Activated CD8-positive, alpha-beta memory T cell treated with anti-CD3 and anti-CD28 coated beads, Interleukin-2, amount 50 U/mL, for 24 hours (primary cell): ENCODE results near the gene PHF5A.
A peak's percentile ranks its signal among the peaks of the same experiment; 100 is the strongest.
"Not testable (repeated sequence)": the region's sequence is repeated elsewhere in the genome, so short reads cannot be mapped to it uniquely, and the experiment has no call there.

Experiments used
- DNase-seq: peaks from one replicate; pipeline ENCODE4 v3.0.0-alpha.2; 2020; ENCODE audit errors: extremely low read depth

Gene PHF5A

GRCh38 chr22:41488076-41488475 lies 19.6 kb upstream of the PHF5A start:
- DNase-seq: no peak

DNA sequence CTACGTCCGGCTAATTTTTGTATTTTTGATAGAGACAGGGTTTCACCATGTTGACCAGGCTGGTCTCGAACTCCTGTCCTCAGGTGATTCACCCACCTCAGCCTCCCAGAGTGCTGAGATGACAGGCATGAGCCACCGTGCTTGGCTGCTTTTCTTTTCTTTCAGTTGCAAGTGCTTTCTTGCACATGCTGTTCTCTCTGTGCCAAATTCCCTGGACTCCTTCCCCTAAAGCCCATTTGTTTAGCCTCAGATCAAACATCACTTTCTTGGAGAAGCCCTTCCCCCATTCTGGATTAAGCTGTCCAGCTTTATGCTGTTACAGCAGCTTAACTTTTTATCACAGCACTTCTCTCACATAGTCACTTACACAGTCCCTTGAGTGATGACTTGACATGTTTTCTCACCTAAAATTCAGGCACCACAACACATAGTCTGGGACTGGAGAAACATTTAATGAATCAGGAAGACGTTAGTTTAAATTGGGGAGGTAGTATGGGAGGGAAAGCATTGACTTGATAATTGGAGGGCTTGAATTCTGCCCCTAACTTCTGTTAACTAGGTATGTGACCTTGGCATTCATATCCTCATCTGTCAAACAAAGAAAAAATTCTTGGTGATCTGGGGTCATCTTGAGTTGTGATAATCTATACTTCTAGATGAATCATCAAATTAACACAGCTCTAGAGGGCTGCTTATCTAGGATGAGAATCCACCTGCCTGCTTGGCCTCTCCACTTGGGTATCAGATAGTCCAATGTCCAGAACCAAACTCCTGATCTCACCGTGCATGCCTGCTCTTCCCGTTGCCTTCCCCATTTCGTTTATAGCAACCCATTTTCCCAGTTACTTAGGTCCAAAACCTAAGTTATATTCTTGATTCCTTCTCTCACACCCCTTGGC lies 18.8 kb upstream of the PHF5A start:
- no peak for DNase-seq

DNA sequence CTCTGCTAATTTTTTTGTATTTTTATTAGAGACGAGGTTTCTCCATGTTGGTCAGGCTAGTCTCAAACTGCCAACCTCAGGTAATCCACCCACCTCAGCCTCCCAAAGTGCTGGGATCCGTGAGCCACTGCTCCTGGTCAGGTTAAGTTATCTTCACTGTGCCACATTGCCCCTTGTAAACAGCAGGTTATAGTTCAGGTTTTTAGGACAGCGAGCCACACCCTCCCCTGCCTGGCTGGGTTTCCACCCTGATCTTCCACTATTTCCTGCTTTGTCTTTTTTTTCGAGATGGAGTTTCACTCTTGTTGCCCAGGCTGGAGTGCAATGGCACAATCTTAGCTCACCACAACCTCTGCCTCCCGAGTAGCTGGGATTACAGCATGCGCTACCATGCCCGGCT lies 16.5 kb upstream of the PHF5A start:
- DNase-seq: no peak

DNA sequence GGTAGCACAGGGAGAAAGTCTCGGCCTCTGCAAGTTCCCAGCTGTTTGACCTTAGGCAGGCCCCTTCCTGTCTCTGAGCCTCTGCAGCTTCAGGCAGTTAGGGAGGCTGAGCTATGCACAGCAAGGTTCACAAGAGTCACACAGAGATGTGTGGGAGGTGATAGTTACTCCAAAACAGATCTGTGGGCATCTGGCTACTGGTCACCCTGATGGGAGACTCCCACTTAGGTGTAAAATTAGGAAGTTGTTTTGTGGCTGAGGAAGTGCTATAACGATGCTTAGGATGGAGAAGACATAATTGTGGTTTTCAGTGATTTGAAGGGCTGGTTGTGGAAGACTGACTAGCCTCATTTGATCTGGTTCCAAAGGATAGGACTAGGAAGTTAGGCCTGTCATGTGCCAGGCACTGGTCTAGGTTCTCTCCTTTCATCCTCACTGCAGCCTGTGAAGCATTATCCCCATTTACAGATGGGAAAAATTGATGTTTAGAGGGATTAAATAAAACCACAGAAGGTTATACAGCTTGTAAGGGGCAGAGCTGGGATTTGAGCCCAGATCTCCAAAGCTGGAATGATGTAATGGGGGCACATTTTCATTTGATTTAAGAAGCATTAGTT lies 13.9 kb upstream of the PHF5A start:
- DNase-seq: no peak

DNA sequence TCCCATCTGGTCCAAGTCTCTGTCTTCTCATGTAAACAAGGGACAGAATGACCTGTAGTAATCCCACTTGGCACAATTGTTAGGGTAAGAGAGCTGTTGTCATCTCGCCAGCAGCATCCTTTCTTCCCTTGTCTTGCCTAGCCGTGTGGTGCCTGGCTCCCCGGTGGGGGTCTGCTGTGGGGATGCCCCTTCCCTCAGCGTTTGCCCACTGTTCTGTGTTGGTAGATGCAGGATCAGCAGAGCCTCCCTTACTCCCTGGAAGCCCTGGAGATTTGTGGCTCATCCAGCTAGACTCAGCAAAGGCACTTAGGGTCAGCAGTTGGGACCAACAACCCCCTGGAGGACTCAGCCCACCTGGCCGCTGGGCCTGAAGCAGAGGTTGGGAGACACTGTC lies 13.4 kb upstream of the PHF5A start:
- DNase-seq: no peak

DNA sequence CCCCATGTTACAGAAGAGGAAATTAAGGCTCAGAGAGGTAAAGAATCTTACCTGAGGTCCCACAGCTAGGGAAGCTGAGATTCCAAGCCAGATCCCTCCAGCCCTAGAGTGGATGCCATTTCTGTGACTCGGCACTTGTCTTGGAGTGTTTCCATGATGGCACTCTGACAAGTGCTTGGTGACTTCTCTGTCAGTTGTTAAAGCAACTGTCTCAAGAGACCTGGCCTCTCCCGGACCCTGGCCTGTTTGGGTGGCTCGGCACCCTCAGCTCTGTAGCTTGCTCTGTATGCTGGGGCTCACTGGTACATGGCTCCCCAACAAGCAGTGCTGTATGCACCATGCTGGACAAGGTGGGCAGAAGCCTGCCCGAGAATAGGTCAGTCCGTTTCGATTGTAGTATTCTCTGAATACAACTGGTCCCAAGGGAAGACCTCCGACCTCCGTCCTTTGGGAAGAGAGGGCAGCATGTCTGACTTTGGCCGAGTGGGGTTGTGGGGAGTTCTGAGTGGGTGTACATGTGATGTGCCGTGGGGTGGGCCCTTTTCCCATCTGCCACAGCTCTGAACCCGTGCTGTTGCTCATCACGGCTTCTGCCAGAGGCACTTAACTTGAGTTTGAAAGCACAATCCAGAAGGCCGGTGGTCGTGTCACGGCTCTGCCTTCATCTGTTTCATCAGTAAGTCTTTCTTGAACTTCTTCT lies 12.8 kb upstream of the PHF5A start:
- DNase-seq: no peak

GRCh38 chr22:41480397-41480735 lies 11.9 kb upstream of the PHF5A start:
- no peak for DNase-seq

GRCh38 chr22:41479671-41480396 lies 11.3 kb upstream of the PHF5A start:
- no peak for DNase-seq

- DNase-seq: no peak
Observed at GRCh38 chr22:41478891-41479521, 10.5 kb upstream of the PHF5A start.

GRCh38 chr22:41478473-41478872 lies 10.0 kb upstream of the PHF5A start:
- no peak for DNase-seq

- DNase-seq: no peak
Observed at GRCh38 chr22:41474872-41475451, 6.5 kb upstream of the PHF5A start.

DNA sequence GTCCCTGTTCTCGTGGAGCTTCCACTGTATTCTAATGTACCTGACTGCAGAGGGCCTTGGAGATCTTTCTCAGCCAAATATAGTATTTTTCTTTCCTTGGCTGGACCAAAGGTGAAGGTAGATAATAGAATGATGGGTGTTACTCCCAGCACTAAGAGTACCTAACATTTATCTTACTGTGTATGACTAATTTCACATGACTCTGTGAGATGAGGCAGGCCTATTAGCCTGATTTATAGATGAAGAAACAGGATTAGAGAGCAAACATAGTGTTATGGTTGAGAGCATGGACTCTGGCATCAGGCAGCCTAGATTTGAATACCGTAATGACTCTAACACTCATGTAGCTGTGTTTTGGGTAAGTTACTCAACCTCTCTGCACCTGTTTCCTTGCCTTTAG lies 3.1 kb upstream of the PHF5A start:
- no peak for DNase-seq

- DNase-seq: no peak
Observed at GRCh38 chr22:41470886-41471285, 2.4 kb upstream of the PHF5A start.

DNA sequence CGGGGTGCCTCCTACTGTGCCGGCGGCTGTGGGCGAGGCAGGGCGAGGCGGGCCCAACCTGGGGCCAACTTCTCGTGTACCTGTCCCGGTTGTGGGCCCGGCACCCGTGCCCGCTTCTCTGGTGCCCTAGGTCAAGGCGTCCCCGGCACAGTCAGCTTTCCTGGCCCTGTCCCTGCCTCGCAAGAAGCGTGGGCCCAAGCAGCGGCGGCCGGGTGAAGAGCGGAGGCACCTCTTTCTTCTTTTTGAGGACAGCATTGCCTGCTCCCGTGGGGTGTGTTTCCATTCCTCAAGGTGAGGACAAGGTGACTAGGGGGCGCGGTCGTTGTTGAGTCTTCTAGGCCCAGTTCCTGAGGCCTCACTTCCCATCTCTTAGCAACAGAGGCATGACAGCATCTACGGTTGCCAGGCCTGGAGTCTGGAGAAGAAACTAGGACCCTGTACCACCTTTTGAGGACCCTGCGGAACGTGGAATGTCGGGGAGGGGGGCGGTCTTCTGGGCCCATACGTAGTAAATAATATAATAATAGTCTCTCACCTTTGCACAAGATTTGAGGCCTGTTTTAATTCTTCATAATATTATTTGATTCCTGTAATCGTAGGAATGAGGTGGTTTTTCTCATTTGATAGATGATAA lies 843 bp upstream of the PHF5A start:
- no peak for DNase-seq

GRCh38 chr22:41461901-41462300 lies 6.6 kb downstream of the PHF5A start:
- DNase-seq: no peak

DNA sequence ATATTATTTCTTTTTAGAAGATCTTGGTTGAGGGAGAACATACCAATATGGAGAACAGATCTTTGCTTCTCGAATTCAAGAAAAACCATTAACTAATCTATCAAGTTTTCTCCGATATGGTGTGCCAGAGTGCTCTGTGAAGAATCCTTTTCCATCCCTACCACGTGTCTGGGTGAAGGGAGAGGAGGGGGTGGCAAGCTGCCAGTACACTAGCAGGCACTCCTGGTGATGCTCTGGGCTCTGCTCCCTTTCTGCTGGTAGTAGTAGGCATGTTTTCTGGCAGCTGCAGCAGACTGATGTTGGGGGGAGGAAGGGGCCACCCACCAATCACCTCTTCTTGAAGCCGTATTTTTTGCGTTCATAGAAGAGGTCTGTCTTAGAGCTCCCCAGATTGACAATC lies 8.4 kb downstream of the PHF5A start:
- not testable (repeated sequence) for DNase-seq

GRCh38 chr22:41459431-41459830 lies 9.1 kb downstream of the PHF5A start:
- DNase-seq: no peak

DNA sequence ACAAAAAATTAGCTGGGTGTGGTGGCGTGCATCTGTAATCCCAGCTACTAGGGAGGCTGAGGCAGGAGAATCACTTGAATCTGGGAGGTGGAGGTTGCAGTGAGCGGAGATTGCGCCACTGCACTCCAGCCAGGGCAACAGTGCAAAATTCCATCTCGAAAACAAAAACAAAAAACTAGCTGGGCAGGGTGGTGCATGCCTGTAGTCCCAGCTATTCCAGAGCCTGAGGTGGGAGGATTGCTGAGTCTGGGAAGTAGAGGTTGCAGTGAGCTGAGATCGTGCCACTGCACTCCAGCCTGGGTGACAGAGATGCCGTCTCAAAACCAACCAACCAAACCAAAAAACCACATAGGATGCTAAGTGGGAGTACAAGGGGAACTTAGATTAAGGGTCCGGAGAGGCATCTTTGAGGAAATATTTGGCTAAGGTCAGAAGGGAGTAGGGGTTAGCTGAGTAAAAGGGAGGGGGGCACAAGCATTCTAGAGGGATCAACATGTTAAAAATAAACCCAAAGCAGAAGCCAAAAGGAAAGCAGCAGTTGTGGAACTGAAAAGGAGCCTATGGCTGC lies 10.2 kb downstream of the PHF5A start:
- no peak for DNase-seq

DNA sequence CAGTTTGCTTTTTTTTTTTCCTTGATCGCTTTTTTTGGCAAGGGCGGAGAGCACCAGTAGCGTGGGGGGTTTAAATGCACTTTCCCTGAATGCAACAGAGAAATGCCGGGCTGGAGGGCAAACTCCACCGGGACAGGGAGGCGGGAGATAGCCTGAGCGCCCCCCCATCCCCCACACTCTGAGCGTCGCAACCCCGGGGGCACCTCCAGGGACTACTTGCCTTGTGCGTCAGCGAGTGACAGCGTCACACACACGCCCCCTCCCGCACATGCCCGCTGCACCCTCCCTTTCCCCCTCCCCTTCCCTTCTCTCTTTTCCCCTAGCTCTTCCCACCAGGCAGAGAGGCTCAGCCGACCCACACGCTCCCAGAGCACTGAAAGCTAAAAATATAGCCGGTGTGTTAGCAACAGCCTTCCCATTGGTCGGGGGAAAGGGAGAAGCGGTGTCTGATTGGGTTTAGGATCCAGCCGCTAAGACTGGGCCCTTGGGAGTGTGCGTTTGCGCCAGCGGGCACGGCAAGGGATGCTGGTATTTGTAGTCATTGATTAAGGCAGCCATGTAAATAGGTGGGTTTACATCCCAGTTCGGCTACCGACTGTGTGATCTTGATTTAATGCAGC lies 20.2 kb downstream of the PHF5A start:
- peak; percentile 85 for DNase-seq
